Tibial nerve (tissue), 4 donors: ENCODE data around the gene ATF7IP. TPM values are rescaled to one million over a fixed set of nuclear protein-coding genes. Genes with fewer than 3 reads are reported as not detected.

Source experiments
- total RNA-seq, 4 donors: library from RNA; depleted of rRNA; stranded (reverse); fragments of >200 nt; gene quantifications; one replicate each; pipeline ENCODE4 v1.1.0, GENCODE V29; 2016

The ATF7IP gene
- total RNA-seq, 4 donors from 2014 or later, result 35.5 to 63.4 (median 48.2) TPM

Other genes with a start within 250 kb of the ATF7IP start
- 10 to 100 TPM in 2 of 4 donors, 1 to 10 TPM in 2; 4.8 to 12.0 (median 8.6) TPM for gene PLBD1, start 202.2 kb downstream of the ATF7IP start, total RNA-seq